Body of pancreas (tissue), 4 donors: ENCODE results near the gene MACF1.
"Not testable (repeated sequence)": the region's sequence is repeated elsewhere in the genome, so short reads cannot be mapped to it uniquely, and the experiment has no call there.

Experiments used
- POLR2A ChIP-seq, 3 donors: fragments of 450-650 bp; IDR thresholded peaks; one replicate each; pipeline ENCODE4 v1.6.1; 2016; ENCODE audit warnings: antibody characterized with exemption in 3 of 3, mild to moderate bottlenecking in 2 of 3
- TF ChIP-seq, protein P1 (sequence below), 7 experiments: fragments of 450-650 bp in 4 of 7; fragments of 200-600 bp in 3 of 7; sonication (generic) in 3 of 7; IDR thresholded peaks; one replicate each; pipeline ENCODE4 v1.5.1; 2016 to 2019; ENCODE audit warnings: antibody characterized with exemption in 7 of 7

DNA sequence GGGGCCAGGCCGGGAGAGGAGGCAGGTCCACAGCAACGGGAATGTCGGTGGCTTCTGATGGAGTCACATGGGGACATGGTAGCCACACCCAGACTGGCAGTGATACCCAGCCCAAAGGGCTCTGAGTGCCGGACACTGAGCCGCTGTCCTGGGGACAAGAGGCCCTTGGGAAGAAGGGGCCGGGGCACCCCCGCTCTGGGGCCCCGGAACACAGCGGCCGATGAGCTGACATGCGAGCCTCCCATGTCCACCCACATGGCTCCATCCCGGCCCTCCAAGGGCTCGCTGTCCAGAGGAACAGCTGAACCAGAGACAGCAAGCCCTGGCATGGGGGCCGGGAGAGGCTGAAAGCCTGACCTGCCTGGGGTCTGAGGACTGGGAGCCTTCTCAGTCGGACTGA is 294.3 kb downstream of the MACF1 start:
- TF ChIP-seq, protein P1, sequence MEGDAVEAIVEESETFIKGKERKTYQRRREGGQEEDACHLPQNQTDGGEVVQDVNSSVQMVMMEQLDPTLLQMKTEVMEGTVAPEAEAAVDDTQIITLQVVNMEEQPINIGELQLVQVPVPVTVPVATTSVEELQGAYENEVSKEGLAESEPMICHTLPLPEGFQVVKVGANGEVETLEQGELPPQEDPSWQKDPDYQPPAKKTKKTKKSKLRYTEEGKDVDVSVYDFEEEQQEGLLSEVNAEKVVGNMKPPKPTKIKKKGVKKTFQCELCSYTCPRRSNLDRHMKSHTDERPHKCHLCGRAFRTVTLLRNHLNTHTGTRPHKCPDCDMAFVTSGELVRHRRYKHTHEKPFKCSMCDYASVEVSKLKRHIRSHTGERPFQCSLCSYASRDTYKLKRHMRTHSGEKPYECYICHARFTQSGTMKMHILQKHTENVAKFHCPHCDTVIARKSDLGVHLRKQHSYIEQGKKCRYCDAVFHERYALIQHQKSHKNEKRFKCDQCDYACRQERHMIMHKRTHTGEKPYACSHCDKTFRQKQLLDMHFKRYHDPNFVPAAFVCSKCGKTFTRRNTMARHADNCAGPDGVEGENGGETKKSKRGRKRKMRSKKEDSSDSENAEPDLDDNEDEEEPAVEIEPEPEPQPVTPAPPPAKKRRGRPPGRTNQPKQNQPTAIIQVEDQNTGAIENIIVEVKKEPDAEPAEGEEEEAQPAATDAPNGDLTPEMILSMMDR (IDR thresholded peaks at IDR 0.05) = not testable (repeated sequence)
- TF ChIP-seq POLR2A (IDR thresholded peaks at IDR 0.05) = not testable (repeated sequence)
